GM12892 (cell line): ENCODE measurements around the gene SLC6A9.

ENCODE experiments used
- POLR2A ChIP-seq: IDR thresholded peaks from 2 replicates; pipeline ENCODE4 v1.6.1; 2011; ENCODE audit warnings: low read depth, low read length, control low read depth
- TAF1 ChIP-seq: IDR thresholded peaks from 2 replicates; pipeline ENCODE4 v1.6.1; 2011; ENCODE audit warnings: low read depth, mild to moderate bottlenecking, control low read depth, low read length, borderline replicate concordance

DNA sequence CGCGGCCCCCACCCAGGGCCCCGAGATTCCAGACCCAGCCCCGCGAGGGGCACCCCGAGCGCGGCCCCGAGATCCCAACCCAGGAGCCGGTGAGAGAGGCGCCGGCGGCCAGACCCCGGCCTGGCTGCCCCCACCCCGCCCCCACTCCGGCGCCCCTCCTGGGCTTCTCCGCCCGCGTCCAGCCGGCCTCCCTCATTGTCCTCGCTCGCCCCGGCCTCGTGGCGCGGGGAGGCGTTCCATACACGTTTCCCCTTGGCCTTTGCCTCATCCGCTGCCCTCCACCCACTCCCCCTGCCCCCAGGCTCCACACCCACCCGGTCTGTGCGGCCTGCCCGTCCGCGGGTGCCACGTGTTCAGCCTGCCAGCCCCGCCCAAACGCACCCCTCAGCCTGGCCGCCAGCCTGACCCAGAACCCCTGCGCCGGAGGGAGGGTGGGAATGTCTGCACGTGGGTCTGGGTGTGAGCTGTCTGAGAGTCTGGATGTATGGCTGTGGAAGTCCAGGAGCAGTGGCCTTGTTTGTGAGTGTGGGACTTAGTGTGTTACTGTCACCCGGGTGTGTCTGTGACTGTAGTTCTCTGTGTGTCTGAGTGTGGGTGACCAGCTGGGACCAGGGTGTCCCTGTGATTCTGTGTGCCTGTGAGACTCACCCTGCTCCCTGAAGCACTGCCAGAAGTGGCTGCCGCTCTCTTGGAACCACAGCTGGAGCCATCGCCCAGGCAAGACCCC, 51.6 kb downstream of the SLC6A9 start:
- TF ChIP-seq TAF1 (no peak), POLR2A (0 out of 2 replicates have a peak, but pooled peaks have one; percentile 44)
